HG02943 (cell line): ENCODE results near the gene RNF144A.

Experiments used
- ATAC-seq: cut with Tn5 transposase; IDR thresholded peaks from one replicate; pipeline ENCODE4 v1.9.1; 2021; ENCODE audit warnings: mild to moderate bottlenecking, low read depth, moderate library complexity; ENCODE audit not compliant: unreplicated experiment

The RNF144A gene

DNA sequence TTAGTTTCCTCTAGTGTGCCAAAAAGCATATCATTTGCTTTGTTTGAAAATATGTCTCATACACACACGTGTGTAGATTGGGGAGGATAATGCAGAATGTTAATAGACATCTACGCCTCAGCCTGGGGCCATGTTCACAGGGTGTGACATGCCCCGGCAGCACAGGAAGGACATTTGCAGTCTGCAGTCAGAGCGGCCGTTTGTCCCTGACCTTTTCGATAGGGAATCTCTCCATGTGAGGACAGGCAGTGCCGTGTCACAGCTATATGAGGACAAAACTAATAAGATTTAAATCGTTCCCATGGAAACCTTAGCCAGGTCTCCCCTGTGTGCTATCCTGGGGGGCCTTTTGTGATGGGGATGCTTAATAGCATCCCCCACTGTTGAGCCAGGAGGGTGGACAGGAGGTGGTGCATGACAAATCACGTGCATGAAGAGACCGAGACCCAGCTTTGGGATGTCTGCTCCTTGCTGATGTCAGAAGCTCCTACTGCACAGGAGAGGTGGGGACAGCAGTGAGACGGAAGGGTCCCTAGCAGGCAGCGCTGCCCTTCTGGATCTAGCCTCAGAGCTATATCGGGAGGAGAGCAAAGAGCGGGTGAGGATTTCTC is 100.6 kb downstream of the RNF144A start:
- no peak for ATAC-seq

DNA sequence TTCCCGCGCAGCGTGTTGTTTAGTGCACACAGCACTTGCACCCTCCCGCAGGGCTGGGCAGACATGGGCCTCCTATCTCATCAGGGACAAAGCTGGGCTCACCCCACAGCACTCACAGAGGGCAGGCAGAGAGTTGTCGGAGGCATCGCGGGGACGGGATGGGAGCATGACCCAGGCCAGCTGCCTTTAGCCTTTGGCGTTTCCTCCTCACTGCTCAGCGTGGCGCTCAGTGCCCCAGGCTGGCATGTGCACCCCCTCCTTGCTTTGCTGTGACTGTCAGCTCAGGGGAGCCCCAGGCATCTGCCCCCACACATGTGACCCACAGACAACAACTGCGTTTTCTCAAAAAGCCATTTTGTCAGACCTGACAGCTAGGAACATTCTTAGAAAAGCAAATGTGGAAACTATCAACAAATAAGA is 101.1 kb downstream of the RNF144A start:
- ATAC-seq, result no peak

DNA sequence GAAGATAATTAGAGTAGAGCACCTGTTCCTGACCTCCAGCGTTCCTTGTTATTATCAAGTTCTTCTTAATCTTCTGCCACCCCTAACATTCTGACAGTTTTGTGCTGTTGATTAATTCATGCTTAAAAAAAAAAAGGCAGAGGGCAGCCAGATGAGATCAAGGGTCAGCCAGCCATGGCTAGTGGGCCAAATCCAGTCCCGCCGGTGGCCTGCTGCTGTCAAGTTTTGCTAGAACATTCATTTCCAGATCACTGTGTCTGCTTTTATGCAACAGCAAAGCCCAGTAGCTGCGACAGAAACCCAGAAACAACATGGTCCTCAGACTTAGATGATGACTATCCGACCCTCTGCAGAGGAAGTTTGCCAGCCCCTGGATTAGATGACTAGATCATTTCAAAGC is 101.6 kb downstream of the RNF144A start:
- ATAC-seq, result no peak

DNA sequence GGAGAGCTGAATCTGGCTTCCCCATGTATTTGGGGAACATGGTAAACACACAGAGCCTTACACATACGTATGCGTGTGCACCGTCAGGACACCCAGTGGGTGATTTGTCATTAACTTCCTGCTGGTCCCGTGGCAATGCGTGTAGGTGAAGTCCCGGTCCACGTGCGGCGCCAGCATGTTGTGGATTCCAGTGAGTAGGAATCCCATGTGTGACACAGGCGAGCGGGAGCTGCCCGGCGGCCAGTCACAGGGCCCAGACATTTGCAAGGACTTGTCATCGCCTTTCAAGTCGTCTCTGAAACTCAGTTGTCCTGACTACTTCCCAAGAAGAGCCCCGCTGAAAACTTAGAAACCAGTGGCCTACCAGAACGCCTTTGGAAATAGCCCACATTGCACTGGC is 102.0 kb downstream of the RNF144A start:
- no peak for ATAC-seq

DNA sequence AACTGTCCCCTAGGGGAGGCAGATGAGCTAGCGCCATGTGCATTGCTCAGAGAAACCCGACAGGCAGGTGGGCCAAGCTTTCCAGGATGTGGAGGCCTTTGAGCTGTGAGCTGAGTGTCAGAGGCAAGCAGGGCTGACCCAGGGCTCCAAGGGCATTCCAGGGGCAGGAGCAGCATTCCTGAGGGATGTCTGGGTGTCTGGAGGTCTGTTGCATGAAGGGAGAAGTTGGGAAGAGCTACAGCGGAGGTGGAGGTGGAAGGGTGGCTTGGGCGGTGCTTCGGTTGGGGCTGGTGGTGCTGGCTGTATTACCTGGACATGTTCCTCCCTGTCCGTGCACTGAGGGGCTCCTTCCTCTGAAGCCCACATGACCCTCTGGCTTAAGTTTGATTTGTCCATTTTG is 102.8 kb downstream of the RNF144A start:
- no peak for ATAC-seq

DNA sequence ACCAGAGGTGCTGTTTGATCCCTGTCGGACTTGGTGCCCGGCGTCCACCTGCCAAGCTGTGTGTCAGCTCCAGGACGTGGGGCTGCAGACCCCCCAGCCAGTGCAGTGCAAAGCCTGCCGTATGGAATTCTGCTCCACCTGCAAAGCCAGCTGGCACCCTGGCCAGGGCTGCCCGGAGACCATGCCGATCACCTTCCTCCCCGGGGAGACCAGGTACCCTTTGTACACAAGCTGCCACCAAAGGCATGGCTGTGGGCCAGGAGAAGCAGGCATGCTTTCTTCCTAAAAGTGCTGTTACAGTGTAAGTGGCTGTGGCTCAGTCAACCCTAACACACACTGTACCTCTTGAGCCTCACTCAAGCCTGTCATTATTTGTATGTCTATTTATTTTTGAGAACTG is 103.3 kb downstream of the RNF144A start:
- ATAC-seq, result no peak

DNA sequence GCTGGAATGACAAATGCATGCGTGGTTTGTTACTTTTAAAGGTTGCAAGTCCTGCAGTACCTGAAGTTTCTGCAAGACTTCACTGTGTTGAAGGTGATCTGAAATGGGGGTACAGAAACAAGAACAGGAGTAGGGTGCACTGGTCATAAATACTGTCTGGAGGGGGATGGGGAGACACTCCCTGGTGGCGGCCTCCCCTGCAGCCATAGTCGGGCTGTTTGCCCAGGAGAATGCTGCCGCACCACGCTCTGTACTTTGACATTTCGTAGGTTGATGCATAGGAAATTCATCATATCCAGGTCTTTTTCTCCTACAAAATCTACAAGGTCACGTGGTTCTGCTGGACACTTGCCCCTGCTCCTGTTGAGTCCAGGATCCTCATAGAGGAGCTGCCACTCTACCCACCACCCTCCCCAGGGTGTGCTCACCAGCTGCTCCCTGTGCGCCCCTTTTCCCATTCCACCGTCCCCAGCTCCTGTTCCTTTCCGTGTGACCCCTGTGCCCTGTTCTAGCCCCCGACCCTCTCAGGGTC is 103.8 kb downstream of the RNF144A start:
- ATAC-seq, result no peak

DNA sequence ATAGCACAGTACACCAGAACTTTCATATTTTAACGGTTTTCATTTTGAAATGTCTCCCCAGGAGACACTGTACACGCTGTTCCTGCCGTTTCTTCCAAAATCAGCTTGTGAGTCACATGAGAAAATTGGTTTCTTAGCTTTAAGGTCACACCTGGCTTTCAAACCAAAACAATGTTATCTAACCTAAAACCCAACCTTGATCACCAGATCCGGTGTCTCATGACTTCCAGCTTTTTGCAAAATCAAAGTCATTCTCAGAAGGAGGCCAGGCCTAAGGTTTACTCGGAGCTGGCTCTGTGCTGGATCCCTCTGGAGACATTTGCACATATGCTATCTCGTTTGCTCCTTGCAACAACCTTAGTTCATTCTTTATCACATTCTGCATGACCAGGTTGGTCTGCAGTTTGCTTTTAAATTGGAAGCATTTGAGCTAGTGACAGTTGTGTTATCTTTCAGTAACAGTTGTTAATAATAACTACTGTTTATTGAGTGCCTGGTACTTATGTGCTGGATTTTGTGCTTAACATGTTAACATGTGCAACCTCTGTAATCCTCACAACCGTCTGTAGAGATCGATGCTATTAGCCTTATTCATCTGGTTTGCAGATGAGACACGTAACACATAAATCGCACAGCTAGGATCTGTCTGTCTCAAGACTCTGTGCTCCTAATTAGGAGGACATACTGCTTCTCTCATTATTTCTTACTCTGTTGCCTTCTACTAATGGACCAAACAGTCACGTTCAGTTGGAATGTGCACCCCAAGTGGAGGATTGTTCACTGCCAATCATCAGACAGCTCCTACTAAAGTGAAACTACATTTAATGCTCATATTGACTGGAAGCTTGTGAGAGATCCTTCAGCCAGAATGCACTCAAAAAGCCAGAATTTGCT is 105.5 kb downstream of the RNF144A start:
- no peak for ATAC-seq

DNA sequence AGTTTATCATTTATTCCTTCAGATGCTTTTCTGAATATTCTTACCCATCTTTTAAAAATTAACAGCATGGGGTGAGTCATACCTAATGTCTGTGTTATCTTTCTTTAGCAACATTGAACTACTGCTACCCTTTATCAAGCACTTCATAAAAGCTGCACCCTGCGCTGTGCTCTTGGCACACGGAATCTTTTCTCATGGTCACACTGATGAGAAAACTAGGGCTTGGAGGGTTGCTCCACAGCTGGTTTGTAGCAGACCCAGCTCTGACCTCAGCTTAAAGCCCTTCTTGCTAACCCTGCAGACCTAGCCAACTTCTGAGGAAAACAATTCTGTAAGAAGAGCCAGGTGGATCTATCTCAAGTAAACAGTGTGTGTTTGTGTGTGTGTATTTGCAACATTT is 106.3 kb downstream of the RNF144A start:
- no peak for ATAC-seq

DNA sequence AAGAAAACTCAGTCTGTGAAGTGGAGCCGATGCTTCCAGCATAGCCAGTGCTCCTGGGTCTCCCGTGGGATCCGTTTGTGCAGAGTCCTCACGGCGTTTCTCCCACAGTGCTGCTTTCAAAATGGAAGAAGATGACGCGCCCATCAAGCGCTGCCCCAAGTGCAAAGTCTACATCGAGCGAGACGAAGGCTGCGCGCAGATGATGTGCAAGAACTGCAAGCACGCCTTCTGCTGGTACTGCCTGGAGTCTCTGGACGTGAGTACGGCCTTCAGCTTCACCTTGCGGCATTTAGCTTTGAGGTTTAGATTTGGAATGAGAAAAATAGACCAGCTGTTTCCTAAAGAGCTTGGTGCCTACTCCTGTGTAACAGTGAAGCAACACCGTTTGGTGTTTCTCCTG is 107.0 kb downstream of the RNF144A start:
- ATAC-seq, result no peak

DNA sequence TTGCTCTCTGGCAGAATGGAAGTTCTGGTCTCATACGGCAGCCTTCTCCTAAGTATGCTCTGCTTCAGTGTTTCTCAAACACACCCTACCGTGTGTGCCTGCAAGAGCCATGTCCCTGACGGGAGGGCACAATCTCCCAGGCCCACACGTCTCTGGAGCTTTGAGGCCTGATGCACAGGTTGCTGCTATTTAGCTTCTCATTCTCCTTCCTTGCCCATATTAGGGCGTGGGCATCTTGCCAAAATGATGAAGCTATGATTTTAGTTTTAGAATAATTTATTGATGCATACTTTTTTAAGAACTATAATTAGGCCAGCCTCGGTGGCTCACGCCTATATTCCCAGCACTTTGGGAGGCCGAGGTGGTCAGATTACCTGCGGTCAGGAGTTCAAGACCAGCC is 107.9 kb downstream of the RNF144A start:
- ATAC-seq, result no peak

DNA sequence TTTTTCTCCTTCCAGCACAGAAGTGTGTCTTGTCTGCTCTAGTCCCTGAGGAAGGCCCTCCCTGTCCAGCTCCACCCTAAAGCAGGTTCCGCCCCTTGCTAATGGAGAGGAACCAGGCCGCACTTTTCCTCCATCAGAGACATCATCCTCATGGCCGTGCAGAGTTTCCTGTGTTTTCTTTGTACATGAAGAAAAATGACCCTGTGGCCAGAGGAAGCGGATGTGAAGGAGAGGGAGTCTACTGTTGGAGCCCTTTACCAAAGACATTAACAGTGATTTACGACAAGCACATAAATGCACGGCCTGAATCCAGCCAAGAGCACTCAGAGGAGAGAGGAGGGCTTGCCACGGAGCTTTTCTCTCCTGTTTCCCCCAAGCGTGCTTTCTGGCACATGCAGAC is 109.5 kb downstream of the RNF144A start:
- no peak for ATAC-seq

DNA sequence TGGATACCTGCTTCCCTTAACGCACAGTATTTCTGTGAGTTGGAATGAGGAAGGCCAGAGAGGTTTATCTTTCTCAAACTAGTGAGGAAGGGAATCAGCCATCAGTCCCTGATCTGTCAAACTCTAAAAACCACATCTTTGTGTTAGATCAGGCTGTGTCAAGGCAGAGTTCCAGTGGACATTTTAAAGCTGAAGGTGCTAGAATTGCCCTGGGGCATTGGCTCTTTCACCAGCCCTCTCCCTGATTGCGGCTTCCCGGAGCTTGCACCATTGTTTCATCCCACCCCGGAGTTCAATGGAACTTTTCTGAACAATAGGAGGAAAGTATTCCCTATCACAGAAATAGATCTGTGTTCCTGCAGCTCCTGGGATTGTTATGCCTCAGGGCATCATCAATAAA is 110.2 kb downstream of the RNF144A start:
- no peak for ATAC-seq

DNA sequence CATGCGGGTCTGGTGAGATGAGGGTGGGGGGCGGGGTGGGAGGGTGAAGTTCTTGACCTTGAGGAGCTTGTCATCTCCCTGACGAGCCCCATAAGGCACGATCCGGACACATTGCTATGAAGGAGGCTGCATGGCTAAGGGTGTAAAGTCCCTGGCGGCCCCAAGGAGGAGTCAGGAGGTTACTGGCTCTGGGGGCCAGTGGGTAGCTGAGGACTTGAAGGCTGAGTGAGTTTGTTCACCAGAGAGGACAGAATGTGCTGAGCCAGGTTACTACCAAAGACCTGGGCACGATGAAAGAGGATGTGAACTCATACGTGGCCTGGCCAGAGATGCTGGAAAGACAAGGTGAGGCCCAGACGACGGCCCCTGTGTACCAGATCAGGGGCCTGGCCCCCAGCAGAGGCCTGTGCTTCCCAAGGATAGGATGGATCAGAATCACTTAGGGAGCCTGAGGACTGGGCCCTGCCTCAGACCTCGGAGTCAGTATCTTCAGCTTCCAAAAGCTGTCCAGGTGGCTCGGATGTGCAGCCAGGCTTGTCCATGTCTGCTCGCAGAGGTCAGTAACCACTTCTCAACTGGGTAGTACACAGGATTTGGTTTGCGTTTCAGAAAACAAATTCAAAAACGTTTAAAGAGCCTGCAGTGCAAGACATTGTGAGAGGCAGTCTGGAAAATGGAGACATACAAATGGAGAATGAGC is 110.9 kb downstream of the RNF144A start:
- ATAC-seq, result no peak

DNA sequence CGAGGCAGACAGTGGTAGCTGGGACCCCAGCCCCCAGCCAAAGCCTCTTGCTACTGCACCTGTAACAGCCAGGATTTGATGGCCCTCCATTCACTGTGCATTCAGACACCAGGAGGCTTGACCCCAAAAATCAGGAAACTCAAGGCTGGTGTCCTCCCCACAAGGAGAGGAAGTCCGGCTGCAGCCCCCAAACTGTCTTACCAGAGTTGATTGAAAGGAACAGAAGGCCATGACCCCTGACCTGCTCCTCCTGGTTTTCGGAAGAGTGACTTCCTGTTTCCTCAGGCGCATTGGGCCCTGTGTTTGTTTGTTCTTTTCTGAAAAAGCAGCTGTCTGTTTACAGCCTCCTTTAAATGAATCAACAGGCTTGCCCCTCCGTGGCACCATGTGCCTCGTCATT is 111.6 kb downstream of the RNF144A start:
- no peak for ATAC-seq

DNA sequence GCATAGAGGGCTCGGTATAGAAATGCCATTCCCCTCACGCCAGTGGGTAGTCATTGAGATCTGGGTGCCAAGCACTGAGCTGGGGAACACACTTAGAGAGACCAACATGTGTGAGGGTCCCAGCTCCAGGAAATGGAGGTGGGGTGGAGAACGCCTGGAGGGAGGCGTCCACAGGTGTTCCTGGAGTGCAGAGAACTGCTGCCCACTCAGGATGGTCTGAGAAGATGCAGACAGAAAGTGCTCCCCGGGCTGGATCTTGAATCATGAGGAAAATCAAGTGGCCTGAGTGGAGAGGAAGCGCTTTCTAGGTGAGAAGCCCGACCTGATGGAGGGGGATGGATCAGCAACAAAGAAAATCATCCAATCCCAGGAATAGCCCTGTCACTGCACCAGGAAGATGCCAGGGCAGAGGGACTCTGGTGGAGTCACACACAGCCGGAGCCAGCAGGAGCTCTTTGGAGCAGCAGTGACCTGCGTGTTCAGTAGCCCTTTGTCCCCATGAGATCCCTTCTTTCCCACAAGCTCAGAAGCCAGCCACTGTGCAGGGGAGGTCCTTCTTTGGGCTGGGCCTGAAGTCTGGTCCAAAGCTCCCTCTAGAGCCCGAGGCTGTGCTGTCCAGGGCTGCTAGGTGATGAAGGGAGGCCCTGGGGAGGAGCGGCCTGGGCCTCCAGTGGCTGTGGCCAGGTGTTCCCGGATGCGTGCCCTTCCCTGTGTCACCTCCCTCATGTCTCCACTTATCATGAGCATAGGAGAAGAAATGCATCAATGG is 112.3 kb downstream of the RNF144A start:
- ATAC-seq, result no peak

DNA sequence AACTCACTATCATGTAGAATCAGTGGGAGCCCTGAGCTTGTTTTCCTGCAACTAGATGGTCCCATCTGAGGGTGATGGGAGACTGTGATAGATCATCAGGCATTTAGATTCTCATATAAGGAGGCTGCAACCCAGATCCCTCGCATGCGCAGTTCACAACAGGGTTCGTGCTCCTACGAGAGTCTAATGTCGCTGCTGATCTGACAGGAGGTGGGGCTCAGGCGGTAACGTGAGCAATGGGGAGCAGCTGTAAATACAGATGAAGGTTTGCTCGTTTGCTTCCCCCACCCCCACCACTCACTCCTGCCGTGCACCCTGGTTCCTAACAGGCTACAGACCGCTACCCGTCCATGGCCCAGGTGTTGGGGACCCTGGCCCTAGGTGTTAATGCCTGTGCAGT is 113.6 kb downstream of the RNF144A start:
- ATAC-seq, result no peak

DNA sequence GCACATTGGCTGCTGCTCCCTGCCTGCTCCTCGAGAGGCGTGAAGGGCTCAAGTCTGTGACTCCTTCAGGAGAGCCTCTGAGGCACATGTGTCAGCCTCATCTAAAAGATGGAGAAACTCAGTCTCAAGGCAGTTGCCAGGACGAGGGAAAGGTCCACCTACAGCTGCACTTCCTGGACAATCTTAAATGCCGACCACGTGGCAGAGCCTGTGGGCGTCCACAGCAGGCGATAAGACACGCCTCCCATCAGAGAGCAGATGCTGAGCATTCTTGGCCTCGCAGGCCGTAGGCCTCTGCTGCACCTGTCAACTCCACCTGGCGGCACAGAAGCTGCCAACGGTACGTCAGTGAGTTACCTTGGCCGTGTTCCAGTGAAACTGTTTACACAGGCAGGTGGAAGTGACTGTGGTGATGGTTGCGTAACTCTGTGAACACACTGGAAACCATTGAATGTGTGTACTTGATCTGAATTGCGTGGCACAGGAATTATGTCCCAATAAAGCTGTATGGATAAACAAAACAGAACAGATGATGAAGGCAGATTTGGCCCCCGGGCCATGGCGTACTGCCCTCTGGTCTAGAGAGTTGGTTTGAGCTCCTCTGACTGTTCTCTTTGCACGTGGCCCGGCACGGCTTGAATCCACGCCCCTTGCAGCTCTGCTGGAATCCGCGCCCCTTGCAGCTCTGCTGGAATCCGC is 114.5 kb downstream of the RNF144A start:
- ATAC-seq, result no peak

DNA sequence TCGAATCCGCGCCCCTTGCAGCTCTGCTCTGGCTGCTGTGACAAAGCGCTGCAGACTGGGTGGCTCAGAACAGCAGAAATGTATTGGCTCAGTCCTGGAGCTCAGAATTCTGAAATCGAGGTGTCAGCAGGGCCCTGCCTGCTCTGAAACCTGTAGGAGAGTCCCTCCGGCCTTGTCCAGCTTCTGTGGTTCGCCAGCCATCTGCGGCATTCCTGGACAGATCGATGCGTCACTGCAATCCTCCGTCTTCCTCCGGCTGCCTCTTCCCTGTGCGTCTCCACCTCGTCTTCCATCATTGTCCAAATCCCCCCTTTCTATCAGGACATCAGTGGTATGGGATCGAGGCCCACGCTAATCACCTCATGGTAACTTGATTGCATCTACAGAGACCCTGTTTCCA is 115.2 kb downstream of the RNF144A start:
- no peak for ATAC-seq
